Measurements from ENCODE around the gene NOC2L. TPM values are rescaled to one million over a fixed set of nuclear protein-coding genes. Genes with fewer than 3 reads are reported as not detected.

The NOC2L gene
- polyA plus RNA-seq, 1 donor (not counting 4 experiments of a cell fraction or from before 2014, with no cell fraction given) = 51.8 TPM

DNA sequence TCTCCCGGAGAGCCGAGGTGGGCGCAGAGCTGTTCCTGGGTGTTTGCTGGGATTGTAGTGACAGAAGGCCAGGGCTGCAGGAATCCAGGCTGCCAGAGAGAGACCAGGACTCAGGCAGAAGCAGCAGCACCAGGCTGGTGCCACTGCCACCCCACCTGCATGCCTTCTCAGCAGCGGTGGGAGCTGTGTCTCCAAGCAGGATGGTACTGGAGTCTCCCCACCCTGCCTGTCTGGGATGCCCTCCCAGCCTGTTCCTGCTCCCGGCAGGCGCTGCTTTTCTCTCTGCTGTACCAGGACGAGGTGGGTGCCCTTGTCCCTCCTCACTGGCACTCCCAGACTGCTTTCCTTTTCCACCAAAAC, 45.3 kb upstream of the NOC2L start:
- Histone ChIP-seq H3K27ac (ENCODE audit: control insufficient read depth, insufficient read depth, low read length) (no peak overlapping the region), H3K27me3 (ENCODE audit: control insufficient read depth, extremely low read depth, insufficient read depth, low read length) (peaks cover 23% of the 10 kb centered on the region), H3K9ac (ENCODE audit: control insufficient read depth, extremely low read depth, insufficient read depth, low read length) (no peak overlapping the region), H3K4me3 (ENCODE audit: control insufficient read depth in 2 of 3, extremely low read depth in 1 of 3, insufficient read depth in 2 of 3, low read depth in 1 of 3, low read length in 3 of 3) (no peak overlapping the region), H3K36me3 (ENCODE audit: control insufficient read depth in 2 of 2, extremely low read depth in 1 of 2, insufficient read depth in 2 of 2, low read length in 2 of 2) (no peaks in the 10 kb centered on the region), H3K4me2 (ENCODE audit: control insufficient read depth, extremely low read depth, insufficient read depth, low read depth, low read length) (no peak overlapping the region), H2AFZ (ENCODE audit: control insufficient read depth, low read length) (no peak overlapping the region), H3K9me3 (ENCODE audit: control insufficient read depth, low read depth, low read length) (no peaks in the 10 kb centered on the region), H3K9me1 (ENCODE audit: control insufficient read depth, extremely low read depth, insufficient read depth, low read length) (no peaks in the 10 kb centered on the region), H3K79me2 (ENCODE audit: control insufficient read depth, insufficient read depth, low read length) (no peaks in the 10 kb centered on the region), H4K20me1 (ENCODE audit: control insufficient read depth, extremely low read depth, insufficient read depth, low read length) (no peaks in the 10 kb centered on the region), H3K4me1 (ENCODE audit: control insufficient read depth, extremely low read depth, insufficient read depth, low read length) (peaks cover 27% of the 10 kb centered on the region)
- DNase-seq (ENCODE audit: low read depth, low spot score) (no peak), FAIRE-seq (no peak)
- no peak for TF ChIP-seq EZH2 (IDR thresholded peaks at IDR 0.05; ENCODE audit: low read length)
- TF ChIP-seq, protein P1, sequence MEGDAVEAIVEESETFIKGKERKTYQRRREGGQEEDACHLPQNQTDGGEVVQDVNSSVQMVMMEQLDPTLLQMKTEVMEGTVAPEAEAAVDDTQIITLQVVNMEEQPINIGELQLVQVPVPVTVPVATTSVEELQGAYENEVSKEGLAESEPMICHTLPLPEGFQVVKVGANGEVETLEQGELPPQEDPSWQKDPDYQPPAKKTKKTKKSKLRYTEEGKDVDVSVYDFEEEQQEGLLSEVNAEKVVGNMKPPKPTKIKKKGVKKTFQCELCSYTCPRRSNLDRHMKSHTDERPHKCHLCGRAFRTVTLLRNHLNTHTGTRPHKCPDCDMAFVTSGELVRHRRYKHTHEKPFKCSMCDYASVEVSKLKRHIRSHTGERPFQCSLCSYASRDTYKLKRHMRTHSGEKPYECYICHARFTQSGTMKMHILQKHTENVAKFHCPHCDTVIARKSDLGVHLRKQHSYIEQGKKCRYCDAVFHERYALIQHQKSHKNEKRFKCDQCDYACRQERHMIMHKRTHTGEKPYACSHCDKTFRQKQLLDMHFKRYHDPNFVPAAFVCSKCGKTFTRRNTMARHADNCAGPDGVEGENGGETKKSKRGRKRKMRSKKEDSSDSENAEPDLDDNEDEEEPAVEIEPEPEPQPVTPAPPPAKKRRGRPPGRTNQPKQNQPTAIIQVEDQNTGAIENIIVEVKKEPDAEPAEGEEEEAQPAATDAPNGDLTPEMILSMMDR (optimal IDR thresholded peaks at IDR 0.05 in 1 of 3, IDR thresholded peaks at IDR 0.05 in 1 of 3, conservative IDR thresholded peaks at IDR 0.05 in 1 of 3; ENCODE audit: extremely low read depth in 1 of 3, insufficient read depth in 2 of 3, low read length in 3 of 3) = no peak
- dilution Hi-C loops (cut with MboI; ENCODE audit: extremely low pct_ligation_motif_present, low sequenced_read_pairs) = no loop called here

DNA sequence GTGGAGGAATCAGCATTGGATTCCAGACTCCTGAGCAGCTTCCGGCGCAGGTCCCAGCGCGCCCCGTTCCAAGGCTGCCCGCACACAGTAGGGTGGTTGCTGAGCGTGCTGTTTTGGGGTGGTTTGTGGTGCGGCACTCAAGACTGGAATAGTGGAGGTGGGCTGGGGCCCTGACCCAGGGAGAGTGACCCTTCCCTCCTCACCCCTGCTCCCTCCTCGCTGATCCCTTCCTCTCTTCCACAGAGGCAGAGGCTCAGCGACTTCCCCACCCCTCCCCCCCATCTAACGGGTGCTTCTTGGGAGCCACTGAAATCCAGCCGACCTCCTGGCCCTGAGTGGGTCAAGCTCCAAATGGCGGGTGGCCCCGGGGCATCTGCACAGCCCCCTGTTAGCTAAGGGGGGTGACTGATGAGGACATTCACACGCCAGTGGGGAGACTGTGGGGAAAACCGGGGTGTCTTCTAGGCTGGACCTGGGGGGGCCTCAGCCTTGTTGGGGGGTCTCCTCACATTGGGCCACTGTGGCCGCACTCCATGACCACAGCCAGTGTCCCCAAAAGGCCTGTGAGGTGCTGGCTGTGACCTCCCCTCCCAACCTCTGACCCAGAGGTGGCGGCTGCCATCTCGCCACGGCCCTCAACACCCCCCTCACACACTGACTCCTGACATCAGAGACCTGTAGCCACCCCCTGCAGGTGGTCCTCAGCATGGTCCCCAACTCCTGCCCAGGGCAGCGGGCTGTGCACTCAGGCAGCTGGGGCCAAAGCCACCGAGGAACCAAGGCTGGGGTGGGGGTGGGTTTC, 44.8 kb upstream of the NOC2L start:
- no peak for DNase-seq (ENCODE audit: low read depth, low spot score)
- H3K9me3 ChIP-seq (ENCODE audit: control insufficient read depth, low read depth, low read length) = no peaks in the 10 kb centered on the region
- peak overlapping the region; percentile 30 for H3K27ac ChIP-seq (ENCODE audit: control insufficient read depth, insufficient read depth, low read length)
- TF ChIP-seq EZH2 (IDR thresholded peaks at IDR 0.05; ENCODE audit: low read length) = no peak
- TF ChIP-seq, protein P1 (optimal IDR thresholded peaks at IDR 0.05 in 1 of 3, IDR thresholded peaks at IDR 0.05 in 1 of 3, conservative IDR thresholded peaks at IDR 0.05 in 1 of 3; ENCODE audit: extremely low read depth in 1 of 3, insufficient read depth in 2 of 3, low read length in 3 of 3) = no peak
- H3K9ac ChIP-seq (ENCODE audit: control insufficient read depth, extremely low read depth, insufficient read depth, low read length) = no peak overlapping the region
- peak; percentile 83 for FAIRE-seq
- H3K9me1 ChIP-seq (ENCODE audit: control insufficient read depth, extremely low read depth, insufficient read depth, low read length) = no peaks in the 10 kb centered on the region
- peaks cover 28% of the 10 kb centered on the region for H3K4me1 ChIP-seq (ENCODE audit: control insufficient read depth, extremely low read depth, insufficient read depth, low read length)
- no peak overlapping the region for H3K4me3 ChIP-seq (ENCODE audit: control insufficient read depth in 2 of 3, extremely low read depth in 1 of 3, insufficient read depth in 2 of 3, low read depth in 1 of 3, low read length in 3 of 3)
- no peaks in the 10 kb centered on the region for H3K79me2 ChIP-seq (ENCODE audit: control insufficient read depth, insufficient read depth, low read length)
- H2AFZ ChIP-seq (ENCODE audit: control insufficient read depth, low read length) = no peak overlapping the region
- dilution Hi-C loops (cut with MboI; ENCODE audit: extremely low pct_ligation_motif_present, low sequenced_read_pairs) = no loop called here
- H4K20me1 ChIP-seq (ENCODE audit: control insufficient read depth, extremely low read depth, insufficient read depth, low read length) = no peaks in the 10 kb centered on the region
- peaks cover 29% of the 10 kb centered on the region for H3K27me3 ChIP-seq (ENCODE audit: control insufficient read depth, extremely low read depth, insufficient read depth, low read length)
- peak overlapping the region; percentile 44 for H3K4me2 ChIP-seq (ENCODE audit: control insufficient read depth, extremely low read depth, insufficient read depth, low read depth, low read length)
- H3K36me3 ChIP-seq (ENCODE audit: control insufficient read depth in 2 of 2, extremely low read depth in 1 of 2, insufficient read depth in 2 of 2, low read length in 2 of 2) = no peaks in the 10 kb centered on the region

All from keratinocyte (primary cell).